ENCODE data around the gene HLA-DOB.
A peak's percentile ranks its signal among the peaks of the same experiment; 100 is the strongest.

Gene HLA-DOB

GRCh38 chr6:32836873-32837272 lies 20.1 kb upstream of the HLA-DOB start:
- Histone ChIP-seq H3F3A (ENCODE audit: insufficient read depth, low read length) (peaks cover 4% of the 10 kb centered on the region; the same call in 1 of the 2 replicates), H3K27me3 (replicated peaks; ENCODE audit: insufficient read depth, low read length) (no peaks in the 10 kb centered on the region), H3K4me2 (ENCODE audit: low read depth, low read length) (peak overlapping the region; percentile 88), H3K9ac (ENCODE audit: low read length) (peak overlapping the region; percentile 73; the same call in 1 of the 2 replicates), H3K79me2 (ENCODE audit: low read length) (peaks cover 22% of the 10 kb centered on the region), H3K36me3 (replicated peaks; ENCODE audit: insufficient read depth, low read length) (no peaks in the 10 kb centered on the region; the same call in 1 of the 2 replicates), H3K27ac (ENCODE audit: low read length) (no peak overlapping the region), H3K4me1 (ENCODE audit: low read length) (peaks cover 9% of the 10 kb centered on the region), H3K9me3 (replicated peaks; ENCODE audit: insufficient read depth, low read length) (no peaks in the 10 kb centered on the region), H4K20me1 (ENCODE audit: insufficient read depth, low read length) (no peaks in the 10 kb centered on the region), H3K9me2 (replicated peaks; ENCODE audit: insufficient read depth, low read length) (no peaks in the 10 kb centered on the region), H2AFZ (ENCODE audit: low read length) (no peak overlapping the region), H3K4me3 (ENCODE audit: low read length) (peak overlapping the region; percentile 74)
- TF ChIP-seq CTCF (IDR thresholded peaks at IDR 0.05; ENCODE audit: low read length) = no peak
- TF ChIP-seq EZH2phosphoT487 (IDR thresholded peaks at IDR 0.05; ENCODE audit: low read length) = no peak
- no peak for TF ChIP-seq EZH2 (optimal IDR thresholded peaks at IDR 0.05; ENCODE audit: low read depth, low read length)
- no peak for DNase-seq

DNA sequence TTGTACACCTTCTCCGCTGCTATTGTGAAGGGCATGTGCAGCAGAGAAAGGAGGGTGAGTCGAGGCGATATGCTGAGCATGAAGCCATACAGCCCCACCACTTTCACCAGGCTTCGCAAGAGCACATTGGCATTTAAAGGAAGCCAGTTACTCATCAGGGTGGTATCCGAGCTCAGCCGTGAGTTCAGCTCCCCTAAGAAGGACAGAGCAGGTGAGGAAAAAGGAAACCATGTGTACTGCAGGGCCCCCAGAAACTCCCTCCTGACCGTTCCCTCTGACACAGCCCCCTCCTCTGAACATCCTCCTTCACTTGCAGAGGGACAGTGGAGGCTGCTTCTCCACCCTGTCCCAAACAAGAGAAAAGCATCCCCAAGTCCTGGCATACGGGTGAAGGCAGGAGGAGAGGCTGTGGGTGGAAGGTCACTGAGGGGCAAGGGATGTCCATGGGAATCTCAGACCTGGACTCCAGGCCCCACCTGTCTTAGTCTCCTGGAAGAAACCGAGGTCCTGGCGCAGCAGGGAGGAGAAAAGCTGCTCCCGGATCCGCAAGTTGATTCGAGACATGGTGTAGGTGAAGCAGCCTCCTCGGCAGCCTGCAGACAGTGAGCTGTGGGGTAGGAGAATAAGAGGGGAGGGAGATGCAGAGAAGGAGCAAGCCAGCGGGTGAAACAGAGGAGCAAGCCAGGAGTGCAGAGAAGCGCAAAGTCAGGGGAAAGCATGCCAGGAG lies 18.5 kb upstream of the HLA-DOB start:
- H3K36me3 ChIP-seq (replicated peaks; ENCODE audit: insufficient read depth, low read length) = peaks cover 7% of the 10 kb centered on the region
- no peak overlapping the region for H3K9ac ChIP-seq (ENCODE audit: low read length)

DNA sequence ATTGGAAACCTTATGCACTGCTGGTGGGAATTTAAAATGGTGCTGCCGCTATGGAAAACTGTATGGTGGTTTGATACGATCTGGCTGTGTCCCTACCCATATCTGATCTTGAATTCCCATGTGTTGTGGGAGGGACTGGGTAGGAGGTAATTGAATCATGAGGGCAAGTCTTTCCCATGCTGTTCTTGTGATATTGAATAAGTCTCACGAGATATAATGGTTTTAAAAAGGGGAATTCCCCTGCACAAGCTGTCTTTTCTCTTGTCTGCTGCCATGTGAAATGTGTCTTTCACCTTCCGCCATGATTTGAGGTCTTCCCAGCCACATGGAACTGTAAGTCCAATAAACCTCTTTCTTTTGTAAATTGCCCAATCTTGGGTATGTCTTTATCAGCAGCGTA lies 16.9 kb upstream of the HLA-DOB start:
- Histone ChIP-seq H3F3A (ENCODE audit: insufficient read depth, low read length) (no peaks in the 10 kb centered on the region; the same call in 1 of the 2 replicates), H3K9me3 (replicated peaks; ENCODE audit: insufficient read depth, low read length) (no peaks in the 10 kb centered on the region), H3K9me2 (replicated peaks; ENCODE audit: insufficient read depth, low read length) (no peaks in the 10 kb centered on the region), H3K4me1 (ENCODE audit: low read length) (peaks cover 9% of the 10 kb centered on the region), H3K27me3 (replicated peaks; ENCODE audit: insufficient read depth, low read length) (no peaks in the 10 kb centered on the region), H3K4me2 (ENCODE audit: low read depth, low read length) (no peak overlapping the region), H3K36me3 (replicated peaks; ENCODE audit: insufficient read depth, low read length) (peaks cover 7% of the 10 kb centered on the region), H3K4me3 (ENCODE audit: low read length) (no peak overlapping the region), H4K20me1 (ENCODE audit: insufficient read depth, low read length) (no peaks in the 10 kb centered on the region), H3K79me2 (ENCODE audit: low read length) (peaks cover 20% of the 10 kb centered on the region), H3K27ac (ENCODE audit: low read length) (no peak overlapping the region), H3K9ac (ENCODE audit: low read length) (no peak overlapping the region), H2AFZ (ENCODE audit: low read length) (no peak overlapping the region)
- DNase-seq = no peak
- no peak for TF ChIP-seq EZH2phosphoT487 (IDR thresholded peaks at IDR 0.05; ENCODE audit: low read length)
- no peak for TF ChIP-seq EZH2 (optimal IDR thresholded peaks at IDR 0.05; ENCODE audit: low read depth, low read length)
- no peak for TF ChIP-seq CTCF (IDR thresholded peaks at IDR 0.05; ENCODE audit: low read length)

More for the DNA sequence above, 18.5 kb upstream of the HLA-DOB start:
- Histone ChIP-seq H4K20me1 (ENCODE audit: insufficient read depth, low read length) (no peaks in the 10 kb centered on the region), H3K27ac (ENCODE audit: low read length) (no peak overlapping the region), H3K9me3 (replicated peaks; ENCODE audit: insufficient read depth, low read length) (no peaks in the 10 kb centered on the region), H3K4me1 (ENCODE audit: low read length) (peaks cover 9% of the 10 kb centered on the region), H3K79me2 (ENCODE audit: low read length) (peaks cover 20% of the 10 kb centered on the region), H2AFZ (ENCODE audit: low read length) (no peak overlapping the region), H3K9me2 (replicated peaks; ENCODE audit: insufficient read depth, low read length) (no peaks in the 10 kb centered on the region), H3K4me3 (ENCODE audit: low read length) (no peak overlapping the region), H3K27me3 (replicated peaks; ENCODE audit: insufficient read depth, low read length) (no peaks in the 10 kb centered on the region), H3F3A (ENCODE audit: insufficient read depth, low read length) (peaks cover 4% of the 10 kb centered on the region; the same call in 1 of the 2 replicates), H3K4me2 (ENCODE audit: low read depth, low read length) (no peak overlapping the region)
- no peak for DNase-seq
- TF ChIP-seq CTCF (IDR thresholded peaks at IDR 0.05; ENCODE audit: low read length) (no peak), EZH2 (optimal IDR thresholded peaks at IDR 0.05; ENCODE audit: low read depth, low read length) (no peak), EZH2phosphoT487 (IDR thresholded peaks at IDR 0.05; ENCODE audit: low read length) (no peak)

Data from MM.1S (cell line).